Amniotic epithelial cell (primary cell): Measurements from ENCODE around the gene C22orf23.

Source experiments
- DNase-seq: peaks from one replicate; pipeline ENCODE4 v3.0.0-alpha.2; 2010; ENCODE audit warnings: low read depth

C22orf23 gene

DNA sequence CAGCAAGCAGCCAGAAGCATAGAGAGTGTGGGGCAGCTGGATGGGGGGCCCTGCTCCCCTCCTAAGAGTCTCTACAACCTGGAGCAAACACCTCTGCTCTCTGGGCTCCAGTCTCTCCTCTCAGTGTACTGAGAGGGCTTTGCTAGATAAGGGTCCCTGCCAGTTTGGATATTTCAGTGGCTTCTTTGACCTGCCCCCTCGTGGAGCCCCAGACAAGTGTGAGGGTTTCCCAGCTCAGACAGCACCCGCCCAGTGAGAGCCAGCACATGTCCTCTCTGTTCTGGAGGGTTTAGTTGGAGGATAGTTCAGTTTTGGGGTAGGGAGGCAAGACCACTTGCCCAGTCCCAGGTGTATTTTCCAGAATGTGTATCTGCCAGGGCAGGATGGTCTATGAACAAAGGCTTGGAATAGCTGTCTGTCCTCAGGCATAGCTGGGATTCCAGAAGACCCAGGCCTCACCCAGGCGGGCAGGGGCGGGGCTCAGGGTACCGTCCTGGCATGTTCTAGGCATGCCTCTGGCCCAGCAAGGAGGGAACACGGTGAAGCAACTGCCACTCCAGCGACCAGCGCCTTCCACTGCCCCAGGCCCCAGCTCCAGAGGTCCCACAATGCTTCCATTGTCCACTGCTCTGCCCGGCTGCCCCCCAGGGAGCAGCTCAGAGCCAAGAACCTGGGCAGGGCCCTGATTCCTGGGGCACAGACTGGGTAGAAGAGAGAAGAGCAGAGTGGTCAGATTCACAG, 54.8 kb downstream of the C22orf23 start:
- DNase-seq, result peak; percentile 19

DNA sequence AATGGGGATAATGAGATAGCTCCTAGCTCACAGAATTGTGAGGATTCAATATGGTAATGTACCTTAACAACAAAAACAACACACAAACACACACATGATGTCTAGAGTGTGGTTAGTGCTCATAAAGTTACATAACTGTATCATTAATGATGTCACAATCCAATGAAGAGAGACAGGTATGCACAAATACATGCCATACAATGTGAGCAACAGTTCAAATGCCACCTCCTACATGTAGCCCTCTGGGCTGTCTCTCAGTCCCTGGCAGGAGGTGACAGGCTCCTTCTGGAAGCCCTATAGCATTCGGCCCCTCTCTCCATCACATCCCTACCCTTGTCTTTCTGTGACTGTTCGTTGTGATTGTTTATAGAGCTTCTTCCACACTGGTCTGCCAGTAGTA, 55.6 kb downstream of the C22orf23 start:
- peak; percentile 32 for DNase-seq

DNA sequence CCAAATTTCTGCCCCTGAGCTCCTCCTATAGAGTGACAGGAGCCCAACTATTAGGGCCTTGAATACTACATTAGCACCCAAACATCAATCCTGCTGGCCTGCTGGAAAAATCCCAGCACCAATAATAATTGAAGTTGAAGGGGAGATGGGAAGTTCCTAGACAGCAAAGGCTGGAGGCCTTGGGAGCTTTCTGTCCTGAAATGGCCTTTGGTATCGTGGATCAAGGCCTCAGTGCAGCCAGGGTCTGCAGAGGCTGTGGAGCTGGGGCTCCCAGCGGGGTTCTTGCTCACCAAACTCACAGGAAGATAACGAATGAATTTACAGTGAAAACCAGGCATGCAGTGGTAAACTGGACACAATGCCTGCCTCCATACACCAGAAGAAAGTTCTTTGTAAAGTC, 56.5 kb downstream of the C22orf23 start:
- DNase-seq, result no peak

DNA sequence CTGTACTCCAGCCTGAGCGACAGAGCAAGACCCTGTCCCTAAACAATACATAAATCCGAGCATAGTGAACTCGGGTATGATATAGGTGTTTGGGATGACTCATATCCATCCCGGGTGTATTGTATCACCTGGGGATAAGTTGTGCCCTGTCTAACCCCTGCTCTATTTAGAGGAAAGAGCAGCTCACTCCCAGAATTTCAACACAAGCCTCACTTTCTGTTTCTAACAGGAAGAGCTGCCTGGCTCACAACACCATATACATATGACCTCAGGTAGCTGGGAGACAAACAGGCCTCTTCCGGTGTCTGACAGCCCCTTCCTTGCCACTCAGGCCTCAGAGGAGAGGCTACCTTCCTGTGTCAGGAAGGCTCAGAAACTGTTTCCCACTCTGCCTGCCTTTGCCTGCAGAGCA, 57.2 kb downstream of the C22orf23 start:
- peak; percentile 72 for DNase-seq

DNA sequence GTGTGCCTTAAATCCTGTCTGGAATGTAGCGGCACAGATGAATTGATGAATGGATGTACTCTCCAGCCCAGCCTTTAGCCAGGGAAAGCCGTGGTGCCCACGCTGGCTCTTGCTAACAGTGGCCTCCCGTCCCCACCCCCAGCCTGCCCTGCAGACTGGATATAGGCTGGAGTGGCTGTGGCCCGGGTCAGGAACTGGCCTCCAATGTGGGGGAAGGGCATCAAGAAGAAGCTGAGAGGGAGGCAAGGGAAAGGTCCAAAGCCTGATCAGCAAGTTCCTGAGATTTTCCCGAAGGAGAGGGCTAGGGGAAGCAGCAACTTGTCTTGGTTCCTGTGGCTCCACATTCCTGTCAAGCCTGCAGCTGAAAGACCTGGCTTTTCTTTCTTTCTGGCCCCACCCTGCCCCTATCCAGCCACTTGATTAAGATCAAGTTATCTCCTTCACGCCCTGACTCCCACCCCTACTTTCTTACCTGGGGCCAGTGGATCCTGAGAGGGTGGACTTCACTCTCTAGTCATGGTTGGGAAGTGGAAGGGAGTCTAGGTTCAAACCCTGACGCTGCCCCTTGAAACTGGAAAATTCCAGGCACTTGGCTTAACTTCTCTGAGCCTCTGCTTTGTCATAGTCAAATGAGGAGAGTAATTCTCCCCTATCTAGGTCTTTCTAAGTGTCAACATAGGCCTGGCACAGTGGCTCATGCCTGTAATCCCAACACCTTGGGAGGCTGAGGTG, 58.3 kb downstream of the C22orf23 start:
- DNase-seq, result peak; percentile 31

DNA sequence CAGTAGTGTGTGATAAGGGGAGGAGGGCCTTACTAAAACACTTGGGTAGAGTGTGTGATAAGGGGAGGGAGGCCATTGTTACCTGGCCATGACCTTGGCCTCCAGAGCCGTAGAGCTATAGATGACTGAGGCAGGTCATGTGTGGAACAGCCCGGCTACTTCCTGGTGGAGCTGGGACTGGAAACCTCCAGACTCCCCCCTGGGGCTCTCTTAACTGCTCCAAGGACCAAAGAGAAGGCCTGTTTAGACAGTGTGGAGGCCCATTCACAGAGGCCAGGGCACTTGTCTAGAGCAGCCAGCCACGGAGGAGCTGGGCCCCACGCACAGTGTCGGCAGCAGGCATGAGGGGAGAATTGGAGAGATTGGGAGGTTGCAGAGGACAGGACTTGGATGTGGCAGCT, 59.8 kb downstream of the C22orf23 start:
- DNase-seq, result no peak
